ENCODE measurements around the gene ZNF420. TPM values are rescaled to one million over a fixed set of nuclear protein-coding genes. Genes with fewer than 3 reads are reported as not detected.

Gene ZNF420
- total RNA-seq, 2 donors from 2014 or later, result 7.5 to 9.0 TPM

Other genes starting within 250 kb of the ZNF420 start
- 10 to 100 TPM in 1 of 2 donors, 1 to 10 TPM in 1; 5.6 to 11.8 TPM for gene ZNF790, start 240.0 kb upstream of the ZNF420 start, total RNA-seq
- gene ZNF345, start 227.6 kb upstream of the ZNF420 start, total RNA-seq, result 10 to 100 TPM in 1 of 2 donors, 1 to 10 TPM in 1; 5.0 to 14.9 TPM
- 1 to 10 TPM; 4.5 to 5.3 TPM for gene ZNF829, start 162.1 kb upstream of the ZNF420 start, total RNA-seq
- gene ZNF568, start 162.1 kb upstream of the ZNF420 start, total RNA-seq, result 10 to 100 TPM in 1 of 2 donors, 1 to 10 TPM in 1; 6.7 to 10.1 TPM
- 1 to 10 TPM; 5.2 to 9.9 TPM for gene ZNF585A, start 94.3 kb downstream of the ZNF420 start, total RNA-seq
- 10 to 100 TPM in 1 of 2 donors, 1 to 10 TPM in 1; 8.8 to 19.1 TPM for gene ZNF585B, start 132.1 kb downstream of the ZNF420 start, total RNA-seq
- 10 to 100 TPM in 1 of 2 donors, 1 to 10 TPM in 1; 6.1 to 14.4 TPM for gene ZNF383, start 139.8 kb downstream of the ZNF420 start, total RNA-seq

Measured in activated T-helper 17 cell treated with anti-CD3 and anti-CD28 coated beads, Interleukin-2, amount 50 U/mL, for 72 hours (primary cell).